Measurements from ENCODE around the gene CCDC177.

CCDC177 gene

DNA sequence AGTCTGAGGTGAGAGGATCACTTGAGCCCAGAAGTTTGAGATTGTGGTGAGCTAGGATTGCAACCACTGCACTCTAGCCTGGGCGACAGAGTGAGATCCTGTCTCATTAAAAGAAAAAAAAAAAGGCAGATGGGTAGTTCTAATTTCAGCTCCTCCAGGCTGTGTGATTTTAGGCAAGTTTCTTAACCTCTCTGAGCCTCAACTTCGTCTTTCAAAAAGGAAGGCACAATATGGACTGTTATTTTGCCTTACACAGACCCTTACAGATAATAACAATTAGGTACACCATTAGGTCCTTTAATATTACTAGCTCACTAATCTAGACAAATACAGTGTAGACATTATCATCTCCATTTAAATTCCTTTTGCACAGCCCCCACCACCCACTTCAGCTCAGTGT is 4.8 kb upstream of the CCDC177 start:
- H3K4me2 ChIP-seq (ENCODE audit: low read length), result no peak overlapping the region
- H3F3A ChIP-seq (ENCODE audit: insufficient read depth, low read length), result no peaks in the 10 kb centered on the region
- H3K9me3 ChIP-seq (ENCODE audit: low read length), result no peaks in the 10 kb centered on the region
- TF ChIP-seq CTCF (IDR thresholded peaks at IDR 0.05; ENCODE audit: low read length), result no peak
- no peak for TF ChIP-seq EZH2 (IDR thresholded peaks at IDR 0.05; ENCODE audit: borderline replicate concordance, low read length)
- no peaks in the 10 kb centered on the region for H3K4me1 ChIP-seq (ENCODE audit: insufficient read depth, low read length, severe bottlenecking)
- no peaks in the 10 kb centered on the region for H4K20me1 ChIP-seq (ENCODE audit: insufficient read depth, low read length)
- H3K36me3 ChIP-seq (ENCODE audit: insufficient read depth, low read length), result no peaks in the 10 kb centered on the region
- no peaks in the 10 kb centered on the region for H3K79me2 ChIP-seq (ENCODE audit: insufficient read depth, low read length)
- no peak overlapping the region for H3K27ac ChIP-seq (ENCODE audit: low read depth, low read length, poor library complexity, severe bottlenecking)
- no peaks in the 10 kb centered on the region for H3K9me2 ChIP-seq (ENCODE audit: low read depth, low read length)
- no peaks in the 10 kb centered on the region for H3K27me3 ChIP-seq (ENCODE audit: insufficient read depth, low read length)
- H2AFZ ChIP-seq (ENCODE audit: low read length), result no peak overlapping the region
- no peak overlapping the region for H3K9ac ChIP-seq (ENCODE audit: low read length)
- no peak overlapping the region for H3K4me3 ChIP-seq (ENCODE audit: low read depth, low read length, poor library complexity, severe bottlenecking)

GRCh38 chr14:69574954-69575295 is 254 bp upstream of the CCDC177 start:
- H3K4me1 ChIP-seq (ENCODE audit: insufficient read depth, low read length, severe bottlenecking), result no peaks in the 10 kb centered on the region
- no peak overlapping the region for H2AFZ ChIP-seq (ENCODE audit: low read length)

GRCh38 chr14:69573831-69574262 is 824 bp downstream of the CCDC177 start:
- Histone ChIP-seq H3K27ac (ENCODE audit: low read depth, low read length, poor library complexity, severe bottlenecking) (no peak overlapping the region), H3K9me2 (ENCODE audit: low read depth, low read length) (no peaks in the 10 kb centered on the region), H4K20me1 (ENCODE audit: insufficient read depth, low read length) (no peaks in the 10 kb centered on the region), H3K36me3 (ENCODE audit: insufficient read depth, low read length) (no peaks in the 10 kb centered on the region), H3K4me1 (ENCODE audit: insufficient read depth, low read length, severe bottlenecking) (no peaks in the 10 kb centered on the region), H3K27me3 (ENCODE audit: insufficient read depth, low read length) (no peaks in the 10 kb centered on the region), H3K9me3 (ENCODE audit: low read length) (no peaks in the 10 kb centered on the region), H3K4me2 (ENCODE audit: low read length) (no peak overlapping the region), H3K4me3 (ENCODE audit: low read depth, low read length, poor library complexity, severe bottlenecking) (no peak overlapping the region), H3F3A (ENCODE audit: insufficient read depth, low read length) (no peaks in the 10 kb centered on the region), H3K79me2 (ENCODE audit: insufficient read depth, low read length) (no peaks in the 10 kb centered on the region), H2AFZ (ENCODE audit: low read length) (no peak overlapping the region), H3K9ac (ENCODE audit: low read length) (no peak overlapping the region)
- TF ChIP-seq CTCF (IDR thresholded peaks at IDR 0.05; ENCODE audit: low read length) (no peak), EZH2 (IDR thresholded peaks at IDR 0.05; ENCODE audit: borderline replicate concordance, low read length) (no peak)

More at GRCh38 chr14:69574954-69575295, 254 bp upstream of the CCDC177 start:
- H3K9me2 ChIP-seq (ENCODE audit: low read depth, low read length), result no peaks in the 10 kb centered on the region
- no peaks in the 10 kb centered on the region for H3K9me3 ChIP-seq (ENCODE audit: low read length)
- no peaks in the 10 kb centered on the region for H3K27me3 ChIP-seq (ENCODE audit: insufficient read depth, low read length)
- H3K36me3 ChIP-seq (ENCODE audit: insufficient read depth, low read length), result no peaks in the 10 kb centered on the region
- H3K4me2 ChIP-seq (ENCODE audit: low read length), result no peak overlapping the region
- H3F3A ChIP-seq (ENCODE audit: insufficient read depth, low read length), result no peaks in the 10 kb centered on the region
- no peak overlapping the region for H3K27ac ChIP-seq (ENCODE audit: low read depth, low read length, poor library complexity, severe bottlenecking)
- H3K9ac ChIP-seq (ENCODE audit: low read length), result no peak overlapping the region
- no peak for TF ChIP-seq CTCF (IDR thresholded peaks at IDR 0.05; ENCODE audit: low read length)
- no peak for TF ChIP-seq EZH2 (IDR thresholded peaks at IDR 0.05; ENCODE audit: borderline replicate concordance, low read length)
- H3K79me2 ChIP-seq (ENCODE audit: insufficient read depth, low read length), result no peaks in the 10 kb centered on the region
- H3K4me3 ChIP-seq (ENCODE audit: low read depth, low read length, poor library complexity, severe bottlenecking), result no peak overlapping the region
- no peaks in the 10 kb centered on the region for H4K20me1 ChIP-seq (ENCODE audit: insufficient read depth, low read length)
